ENCODE results near the gene RPS6KA2.

Gene RPS6KA2

GRCh38 chr6:166572370-166573261, 54.4 kb downstream of the RPS6KA2 start:
- no peak for DNase-seq (ENCODE audit: low spot score)

DNA sequence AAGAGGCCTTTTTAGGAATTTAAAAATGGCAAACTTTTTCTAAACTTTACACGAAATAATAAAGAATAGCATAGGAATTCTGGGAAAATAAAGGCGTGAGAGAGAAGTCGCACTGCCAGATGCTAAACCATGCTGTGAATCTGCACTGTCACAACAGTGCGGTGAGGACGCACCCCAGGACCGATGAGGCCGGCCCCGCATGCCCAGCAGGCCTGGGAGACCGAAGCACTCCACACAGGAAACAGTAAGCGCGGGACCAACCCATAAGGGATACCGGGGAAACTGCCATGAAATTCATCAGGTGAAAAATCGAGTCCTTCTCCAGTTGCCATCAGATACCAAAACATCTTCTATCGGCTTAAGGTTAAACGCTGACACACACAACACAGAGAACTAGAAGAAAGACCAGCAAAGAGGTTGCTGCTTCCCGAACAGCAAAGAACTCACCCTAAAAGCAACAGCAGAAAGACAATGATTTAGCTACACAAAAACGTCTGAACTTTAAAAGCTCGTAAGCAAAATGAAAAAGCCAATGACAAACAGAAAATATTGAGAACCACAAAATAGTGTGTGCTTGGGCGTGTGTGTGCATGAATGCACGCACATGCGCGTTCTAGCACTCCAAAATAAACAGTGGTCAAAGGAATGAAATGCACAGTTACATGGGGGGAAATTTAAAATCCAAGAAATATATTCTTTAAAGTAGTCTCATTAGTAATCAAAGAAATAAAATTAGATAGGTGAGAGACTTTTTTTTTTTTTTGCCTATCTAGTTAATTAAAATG, 55.9 kb downstream of the RPS6KA2 start:
- DNase-seq (ENCODE audit: low spot score) = no peak

GRCh38 chr6:166569206-166569605, 57.8 kb downstream of the RPS6KA2 start:
- DNase-seq (ENCODE audit: low spot score) = no peak

DNA sequence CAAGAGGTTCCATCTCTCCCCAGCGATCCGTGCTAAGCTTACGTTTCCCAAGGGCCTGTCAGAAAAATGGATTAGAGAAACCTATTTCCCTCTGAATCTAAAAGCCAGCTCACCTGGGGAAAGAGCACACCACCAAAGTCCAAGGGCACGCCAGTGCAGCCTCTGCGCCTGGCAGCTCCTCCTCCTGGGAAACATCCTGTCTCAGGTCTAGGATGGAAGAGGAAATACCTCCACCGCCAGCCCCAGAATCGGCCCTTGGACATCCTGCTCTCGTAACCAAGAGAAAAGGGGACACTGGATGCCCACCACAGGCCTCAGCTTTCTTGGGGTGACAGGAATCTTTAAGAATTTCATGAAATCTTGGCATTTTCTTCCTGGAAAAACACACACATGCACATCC, 59.2 kb downstream of the RPS6KA2 start:
- DNase-seq (ENCODE audit: low spot score) = no peak

DNA sequence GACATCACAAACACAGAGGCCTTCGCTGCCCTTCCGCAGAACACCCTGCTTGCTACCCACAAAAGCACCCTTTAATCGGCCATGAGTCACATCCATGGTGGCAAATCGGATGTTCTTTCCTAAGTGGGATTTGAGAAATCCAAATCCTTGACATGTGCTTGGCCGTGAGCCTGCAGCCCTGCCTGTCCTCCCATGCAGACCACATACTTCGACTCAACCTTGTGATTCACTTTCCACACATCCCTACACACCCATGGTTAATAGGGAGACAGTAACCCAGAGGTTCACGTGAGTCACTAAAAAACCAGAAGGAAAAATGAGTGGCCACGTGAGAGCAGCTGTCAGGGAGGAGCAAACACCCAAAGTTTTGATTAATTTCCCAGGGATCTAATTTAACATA, 59.9 kb downstream of the RPS6KA2 start:
- no peak for DNase-seq (ENCODE audit: low spot score)

- DNase-seq (ENCODE audit: low spot score) = no peak
Measured at GRCh38 chr6:166566026-166567011, 60.7 kb downstream of the RPS6KA2 start.

DNA sequence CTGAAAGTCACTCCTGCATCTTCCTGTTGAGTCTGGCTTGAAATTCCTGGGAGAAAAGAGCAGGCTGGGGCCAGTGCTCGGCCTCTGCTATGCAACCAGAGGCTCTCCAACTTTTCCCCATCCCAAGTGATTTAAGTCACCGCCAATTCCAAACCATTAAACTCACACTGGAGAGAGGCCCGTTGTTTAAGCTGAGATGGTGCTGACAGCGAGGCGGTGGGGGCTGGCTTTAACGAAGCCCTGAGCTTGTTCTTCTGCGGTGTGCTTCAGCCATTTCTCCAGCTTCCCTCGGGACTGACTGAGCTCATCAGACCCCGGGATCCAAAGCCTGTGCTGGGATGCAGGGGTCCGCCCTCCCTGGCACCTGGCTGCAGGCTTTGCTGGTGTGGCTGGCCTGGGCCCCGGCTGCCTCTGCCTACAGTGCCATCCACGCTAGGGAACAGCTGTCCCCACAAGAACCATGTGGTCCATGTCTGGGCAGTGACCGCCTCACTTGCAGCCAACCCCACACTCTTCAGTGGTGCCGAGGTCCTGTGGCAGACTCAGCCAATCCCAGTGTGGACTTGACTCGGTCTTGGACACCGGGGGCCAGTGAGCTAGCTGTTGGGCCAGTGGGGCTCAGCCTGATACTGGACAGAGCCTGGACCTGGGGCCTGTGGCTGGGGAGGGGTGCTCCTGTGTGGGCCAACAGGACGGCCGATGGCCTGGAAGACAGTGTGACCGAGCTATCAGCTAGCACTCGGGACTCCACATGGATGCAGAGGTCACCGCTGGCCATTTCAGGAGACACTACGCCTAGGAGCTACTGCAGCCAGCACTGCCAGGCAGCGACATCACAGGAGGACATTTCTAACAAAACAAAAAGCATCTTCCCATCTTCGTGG, 61.7 kb downstream of the RPS6KA2 start:
- no peak for DNase-seq (ENCODE audit: low spot score)

DNA sequence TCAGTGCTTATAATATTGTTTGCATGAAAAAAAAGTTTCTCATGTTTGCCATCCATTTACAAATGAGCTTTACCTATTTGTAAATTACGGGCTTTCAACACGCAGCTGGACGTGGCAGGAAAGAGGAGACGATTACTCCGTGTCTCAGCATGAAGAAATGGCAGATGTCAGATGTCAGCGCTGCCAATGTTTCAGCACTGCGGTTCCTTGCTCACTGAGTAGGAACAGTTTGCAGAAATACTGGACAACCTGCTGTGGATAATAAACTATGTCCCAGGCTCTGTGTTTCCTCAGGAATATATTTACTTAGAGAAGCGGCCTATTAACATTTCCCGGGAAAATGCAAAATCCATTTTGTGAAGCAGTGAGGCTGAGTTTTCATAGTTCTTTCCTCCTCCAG, 63.2 kb downstream of the RPS6KA2 start:
- DNase-seq (ENCODE audit: low spot score) = peak; percentile 60

- DNase-seq (ENCODE audit: low spot score) = no peak
Measured at GRCh38 chr6:166563200-166563599, 63.9 kb downstream of the RPS6KA2 start.

- DNase-seq (ENCODE audit: low spot score) = no peak
Measured at GRCh38 chr6:166562726-166563125, 64.3 kb downstream of the RPS6KA2 start.

DNA sequence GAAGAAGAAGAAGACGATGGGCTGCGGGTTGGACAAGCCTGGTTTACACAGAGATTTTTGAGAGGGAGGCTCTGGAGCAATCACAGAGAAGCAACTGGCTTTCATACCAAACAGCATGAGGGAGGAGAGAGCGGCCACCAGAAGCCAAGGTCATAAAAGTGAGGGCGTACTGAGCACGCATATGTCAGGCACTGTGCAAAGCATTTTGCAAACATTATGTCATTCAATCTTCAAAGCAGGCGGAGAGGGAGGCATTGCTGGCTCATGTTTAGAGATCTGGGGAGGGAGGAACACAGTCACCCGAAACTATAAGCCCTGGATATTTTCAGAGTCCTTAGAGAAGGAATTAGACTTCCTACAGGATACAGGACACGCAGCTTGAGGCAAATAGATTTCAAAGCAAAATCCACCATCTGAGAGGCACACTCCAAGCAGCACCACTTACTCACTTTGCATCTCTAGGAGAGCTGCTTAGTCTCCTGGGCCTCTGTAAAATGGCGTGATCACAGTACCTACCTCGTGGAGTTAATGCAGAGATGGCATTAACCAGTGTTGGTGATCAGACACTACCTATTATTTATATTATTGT, 65.2 kb downstream of the RPS6KA2 start:
- DNase-seq (ENCODE audit: low spot score) = peak; percentile 49

DNA sequence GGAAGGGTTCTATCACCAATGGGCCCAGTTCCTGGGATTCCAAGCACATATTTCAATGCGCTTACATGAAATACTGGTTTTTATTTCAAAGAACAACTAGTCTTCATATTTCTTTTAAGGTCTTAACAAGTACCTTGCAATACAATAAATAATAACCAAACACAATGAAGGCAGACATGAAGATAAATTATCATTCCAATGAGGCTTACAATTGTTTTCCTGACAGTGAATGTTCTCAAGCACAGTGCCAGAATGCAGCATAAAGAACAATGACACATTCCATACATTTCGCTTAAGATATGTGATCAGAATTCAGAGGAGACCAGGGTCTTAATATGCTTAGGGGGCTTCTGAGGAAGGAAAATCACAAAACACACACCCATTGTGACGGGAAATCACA, 66.8 kb downstream of the RPS6KA2 start:
- DNase-seq (ENCODE audit: low spot score) = no peak

DNA sequence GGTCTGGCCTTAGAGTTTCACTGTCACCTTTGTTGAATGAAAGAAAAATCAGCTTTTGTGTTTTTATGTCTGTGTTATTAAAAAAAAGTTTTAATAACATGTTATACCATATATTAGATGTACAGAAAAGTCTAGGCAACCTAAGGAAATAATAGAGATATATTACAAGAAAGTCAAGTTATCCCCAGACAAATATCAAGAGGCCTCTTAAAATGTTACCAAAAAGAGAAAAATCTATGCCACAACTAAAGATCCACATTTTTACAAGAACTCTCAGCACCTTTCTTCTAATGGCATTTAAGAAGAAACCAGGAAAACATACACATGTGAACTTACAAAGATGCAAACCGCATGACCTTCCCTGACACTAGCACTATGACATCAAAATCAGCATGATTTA, 67.4 kb downstream of the RPS6KA2 start:
- DNase-seq (ENCODE audit: low spot score) = no peak

GRCh38 chr6:166559211-166559610, 67.8 kb downstream of the RPS6KA2 start:
- DNase-seq (ENCODE audit: low spot score) = no peak

DNA sequence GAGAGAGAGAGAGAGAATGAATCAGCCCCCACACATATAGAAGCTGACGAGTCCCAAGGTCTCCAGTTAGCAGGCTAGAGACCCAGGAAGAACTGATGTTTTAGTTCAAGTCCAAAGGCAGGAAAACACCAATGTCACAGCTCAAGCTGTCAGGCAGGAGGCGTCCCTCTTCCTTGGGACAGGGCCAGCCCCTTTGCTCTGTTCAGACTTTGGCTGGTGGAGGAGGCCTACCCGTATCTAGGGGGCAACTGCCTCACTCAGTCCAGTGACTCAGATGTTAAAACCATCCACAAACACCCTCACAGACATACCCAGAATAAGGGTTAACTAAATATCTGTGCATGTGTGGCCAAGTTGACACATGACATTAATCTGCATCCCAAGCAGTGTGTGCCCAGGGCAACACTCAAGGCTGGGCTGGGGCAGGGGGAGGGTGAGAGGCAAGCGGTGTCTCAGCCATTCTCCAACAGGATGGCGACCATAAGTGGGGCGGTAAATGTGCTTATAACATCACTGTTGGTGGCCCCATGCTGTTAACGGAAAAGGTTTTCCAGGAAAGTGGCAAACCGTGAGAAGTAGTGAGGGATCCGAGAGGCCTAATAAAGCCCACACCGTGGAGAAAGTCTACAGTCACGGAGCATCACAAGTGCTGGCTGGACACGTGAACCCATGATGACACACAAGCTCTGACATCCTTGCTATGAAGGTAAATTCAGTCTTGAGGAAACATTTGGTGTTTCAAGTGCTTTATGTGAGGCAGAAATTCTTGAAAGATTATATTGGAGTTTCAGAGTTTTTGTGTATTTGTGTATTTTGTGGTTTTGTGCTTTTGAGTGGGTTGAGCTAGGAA, 68.7 kb downstream of the RPS6KA2 start:
- DNase-seq (ENCODE audit: low spot score) = no peak

- peak; percentile 98 for DNase-seq (ENCODE audit: low spot score)
Measured at GRCh38 chr6:166556863-166557322, 70.2 kb downstream of the RPS6KA2 start.

GRCh38 chr6:166556336-166556735, 70.7 kb downstream of the RPS6KA2 start:
- DNase-seq (ENCODE audit: low spot score) = no peak

DNA sequence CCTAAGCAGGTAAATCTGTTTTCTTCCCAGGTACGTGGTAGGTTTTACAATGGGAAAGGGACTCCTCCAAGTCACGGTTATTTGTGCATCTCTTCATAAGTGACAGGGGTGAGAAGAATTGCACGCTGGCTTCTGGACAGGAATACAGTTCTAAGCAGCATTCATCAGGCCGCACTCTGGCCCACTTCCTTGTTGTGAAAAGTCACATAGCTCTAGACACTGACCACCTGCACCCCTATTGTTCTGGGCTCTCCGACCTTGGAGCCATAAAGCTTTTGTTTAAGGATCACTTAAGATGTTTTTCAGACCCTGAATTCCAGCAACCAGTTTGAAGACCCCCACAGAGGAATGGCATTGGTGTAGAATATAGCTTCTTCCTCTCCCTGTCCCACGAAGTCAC, 72.0 kb downstream of the RPS6KA2 start:
- DNase-seq (ENCODE audit: low spot score) = no peak

DNA sequence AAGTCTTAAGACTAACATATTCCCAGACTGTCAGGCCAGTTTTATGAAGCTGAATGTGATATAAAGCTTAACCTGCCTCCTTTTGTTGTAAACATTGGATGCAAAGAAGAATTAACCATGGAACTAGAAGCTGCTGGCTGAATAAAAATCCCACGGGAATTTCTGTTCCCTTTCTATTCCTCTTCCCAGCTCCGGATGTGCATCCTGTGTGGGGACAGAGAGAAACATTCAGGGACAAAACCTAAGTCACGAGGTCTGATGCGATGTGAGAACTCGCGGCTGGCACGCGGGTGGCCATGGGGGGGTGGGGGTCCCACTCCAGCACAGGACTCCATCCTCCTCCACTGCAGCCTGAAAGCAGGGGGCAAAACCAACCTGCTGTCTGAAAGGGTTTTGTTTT, 72.7 kb downstream of the RPS6KA2 start:
- DNase-seq (ENCODE audit: low spot score) = no peak
